Subcutaneous adipose tissue (tissue), 4 donors: ENCODE results near the gene C6orf132. TPM values are rescaled to one million over a fixed set of nuclear protein-coding genes. Genes with fewer than 3 reads are reported as not detected.

Experiments
- CTCF ChIP-seq: fragments of 450-650 bp; IDR thresholded peaks from one replicate; pipeline ENCODE4 v1.5.1; 2016; ENCODE audit warnings: low read depth, mild to moderate bottlenecking, control low read depth, antibody characterized with exemption, moderate library complexity
- total RNA-seq, 4 donors: library from RNA; depleted of rRNA; stranded (reverse); fragments of >200 nt; gene quantifications; one replicate each; pipeline ENCODE4 v1.1.0, GENCODE V29; 2016

Gene C6orf132
- total RNA-seq, 4 donors from 2014 or later, result 1.3 to 5.3 (median 2.6) TPM

- no peak for TF ChIP-seq CTCF
Observed at GRCh38 chr6:42083530-42083929, 58.9 kb downstream of the C6orf132 start.

GRCh38 chr6:42079941-42080464, 62.4 kb downstream of the C6orf132 start:
- TF ChIP-seq CTCF, result no peak

GRCh38 chr6:42078386-42078785, 64.0 kb downstream of the C6orf132 start:
- no peak for TF ChIP-seq CTCF

GRCh38 chr6:42075159-42075838, 67.1 kb downstream of the C6orf132 start:
- no peak for TF ChIP-seq CTCF

- no peak for TF ChIP-seq CTCF
Observed at GRCh38 chr6:42073287-42073686, 69.1 kb downstream of the C6orf132 start.

- TF ChIP-seq CTCF, result no peak
Observed at GRCh38 chr6:42071881-42072583, 70.4 kb downstream of the C6orf132 start.

GRCh38 chr6:42068872-42069522, 73.4 kb downstream of the C6orf132 start:
- no peak for TF ChIP-seq CTCF
